SK-N-SH treated with all-trans-retinoic acid at 6 μM for 48 hours (cell line): Measurements from ENCODE around the gene CACNA1S.

Experiments used
- CSDC2 ChIP-seq: fragments of 250-450 bp; sonication (Bioruptor Pico); IDR thresholded peaks from 2 replicates; pipeline ENCODE4 v1.5.0; 2020; ENCODE audit warnings: mild to moderate bottlenecking, moderate library complexity
- ISL1 ChIP-seq: fragments of 250-450 bp; sonication (Bioruptor Pico); IDR thresholded peaks from 2 replicates; pipeline ENCODE4 v2.1.2; 2022; ENCODE audit warnings: mild to moderate bottlenecking, moderate library complexity
- PPARA ChIP-seq: fragments of 250-450 bp; sonication (Bioruptor Pico); IDR thresholded peaks from 2 replicates; pipeline ENCODE4 v1.5.0; 2020; ENCODE audit warnings: mild to moderate bottlenecking, borderline replicate concordance
- ZFP3 ChIP-seq: fragments of 250-450 bp; sonication (Bioruptor Pico); IDR thresholded peaks from 2 replicates; pipeline ENCODE4 v1.5.0; 2020; ENCODE audit warnings: mild to moderate bottlenecking, moderate library complexity
- ZFP30 ChIP-seq: fragments of 450-650 bp; formaldehyde crosslinking; IDR thresholded peaks from 2 replicates; pipeline ENCODE4 v1.5.0; 2022; ENCODE audit warnings: mild to moderate bottlenecking, moderate library complexity
- ZNF70 ChIP-seq: fragments of 450-650 bp; formaldehyde crosslinking; IDR thresholded peaks from 2 replicates; pipeline ENCODE4 v1.5.0; 2020; ENCODE audit warnings: mild to moderate bottlenecking, moderate library complexity
- ZNF8 ChIP-seq: fragments of 450-650 bp; formaldehyde crosslinking; IDR thresholded peaks from 2 replicates; pipeline ENCODE4 v1.5.0; 2020; ENCODE audit warnings: mild to moderate bottlenecking, moderate library complexity
- TF ChIP-seq, protein P1 (sequence below): fragments of 250-450 bp; sonication (Bioruptor Pico); IDR thresholded peaks from 2 replicates; pipeline ENCODE4 v1.8.0; 2020; ENCODE audit warnings: mild to moderate bottlenecking, moderate library complexity, borderline replicate concordance
- TF ChIP-seq, protein P2 (sequence below): fragments of 250-450 bp; sonication (Bioruptor Pico); IDR thresholded peaks from 2 replicates; pipeline ENCODE4 v1.5.0; 2020; ENCODE audit warnings: mild to moderate bottlenecking, moderate library complexity
- TF ChIP-seq, protein P3 (sequence below): fragments of 250-450 bp; sonication (Bioruptor Pico); IDR thresholded peaks from 2 replicates; pipeline ENCODE4 v1.5.1; 2020; ENCODE audit warnings: low read depth, mild to moderate bottlenecking, moderate library complexity

DNA sequence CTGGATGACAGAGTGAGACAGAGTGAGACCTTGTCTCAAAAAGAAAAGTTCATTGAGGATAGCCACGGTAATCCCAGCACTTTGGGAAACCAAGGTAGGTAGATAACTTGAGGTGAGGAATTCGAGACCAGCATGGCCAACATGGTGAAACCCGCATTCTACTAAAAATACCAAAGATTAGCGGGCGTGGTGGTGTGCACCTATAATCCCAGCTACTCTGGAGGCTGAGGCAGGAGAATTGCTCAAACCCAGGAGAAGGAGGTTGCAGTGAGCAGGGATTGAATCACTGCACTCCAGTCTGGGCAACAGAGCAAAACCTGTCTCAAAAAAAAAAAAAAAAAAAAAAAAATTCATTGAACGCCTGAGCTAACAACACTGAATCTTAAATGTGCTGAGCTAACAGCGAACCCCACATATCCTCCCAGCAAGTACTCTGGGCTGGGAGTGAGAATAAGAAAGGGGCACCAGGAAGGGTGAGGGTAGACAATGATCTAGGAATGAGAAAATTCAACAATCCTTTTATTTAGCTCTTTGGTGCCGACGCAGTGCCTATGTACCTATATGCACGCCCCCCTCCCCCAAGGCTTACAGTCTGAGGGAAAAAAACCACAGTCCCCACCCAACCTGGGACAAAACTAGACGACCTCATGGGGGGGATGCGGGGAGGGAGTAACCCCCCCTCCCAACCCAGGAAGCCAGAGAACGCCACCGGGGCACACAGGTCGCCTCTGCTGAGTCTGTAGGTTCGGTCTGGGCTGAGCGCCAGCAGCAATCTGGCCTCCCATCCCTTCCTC, 1.4 kb upstream of the CACNA1S start:
- TF ChIP-seq, protein P1, sequence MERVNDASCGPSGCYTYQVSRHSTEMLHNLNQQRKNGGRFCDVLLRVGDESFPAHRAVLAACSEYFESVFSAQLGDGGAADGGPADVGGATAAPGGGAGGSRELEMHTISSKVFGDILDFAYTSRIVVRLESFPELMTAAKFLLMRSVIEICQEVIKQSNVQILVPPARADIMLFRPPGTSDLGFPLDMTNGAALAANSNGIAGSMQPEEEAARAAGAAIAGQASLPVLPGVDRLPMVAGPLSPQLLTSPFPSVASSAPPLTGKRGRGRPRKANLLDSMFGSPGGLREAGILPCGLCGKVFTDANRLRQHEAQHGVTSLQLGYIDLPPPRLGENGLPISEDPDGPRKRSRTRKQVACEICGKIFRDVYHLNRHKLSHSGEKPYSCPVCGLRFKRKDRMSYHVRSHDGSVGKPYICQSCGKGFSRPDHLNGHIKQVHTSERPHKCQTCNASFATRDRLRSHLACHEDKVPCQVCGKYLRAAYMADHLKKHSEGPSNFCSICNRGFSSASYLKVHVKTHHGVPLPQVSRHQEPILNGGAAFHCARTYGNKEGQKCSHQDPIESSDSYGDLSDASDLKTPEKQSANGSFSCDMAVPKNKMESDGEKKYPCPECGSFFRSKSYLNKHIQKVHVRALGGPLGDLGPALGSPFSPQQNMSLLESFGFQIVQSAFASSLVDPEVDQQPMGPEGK (CRISPR knock-in tag) = no peak
- no peak for TF ChIP-seq ZFP3 (CRISPR knock-in tag)
- TF ChIP-seq CSDC2 (CRISPR knock-in tag) = no peak
- TF ChIP-seq, protein P2, sequence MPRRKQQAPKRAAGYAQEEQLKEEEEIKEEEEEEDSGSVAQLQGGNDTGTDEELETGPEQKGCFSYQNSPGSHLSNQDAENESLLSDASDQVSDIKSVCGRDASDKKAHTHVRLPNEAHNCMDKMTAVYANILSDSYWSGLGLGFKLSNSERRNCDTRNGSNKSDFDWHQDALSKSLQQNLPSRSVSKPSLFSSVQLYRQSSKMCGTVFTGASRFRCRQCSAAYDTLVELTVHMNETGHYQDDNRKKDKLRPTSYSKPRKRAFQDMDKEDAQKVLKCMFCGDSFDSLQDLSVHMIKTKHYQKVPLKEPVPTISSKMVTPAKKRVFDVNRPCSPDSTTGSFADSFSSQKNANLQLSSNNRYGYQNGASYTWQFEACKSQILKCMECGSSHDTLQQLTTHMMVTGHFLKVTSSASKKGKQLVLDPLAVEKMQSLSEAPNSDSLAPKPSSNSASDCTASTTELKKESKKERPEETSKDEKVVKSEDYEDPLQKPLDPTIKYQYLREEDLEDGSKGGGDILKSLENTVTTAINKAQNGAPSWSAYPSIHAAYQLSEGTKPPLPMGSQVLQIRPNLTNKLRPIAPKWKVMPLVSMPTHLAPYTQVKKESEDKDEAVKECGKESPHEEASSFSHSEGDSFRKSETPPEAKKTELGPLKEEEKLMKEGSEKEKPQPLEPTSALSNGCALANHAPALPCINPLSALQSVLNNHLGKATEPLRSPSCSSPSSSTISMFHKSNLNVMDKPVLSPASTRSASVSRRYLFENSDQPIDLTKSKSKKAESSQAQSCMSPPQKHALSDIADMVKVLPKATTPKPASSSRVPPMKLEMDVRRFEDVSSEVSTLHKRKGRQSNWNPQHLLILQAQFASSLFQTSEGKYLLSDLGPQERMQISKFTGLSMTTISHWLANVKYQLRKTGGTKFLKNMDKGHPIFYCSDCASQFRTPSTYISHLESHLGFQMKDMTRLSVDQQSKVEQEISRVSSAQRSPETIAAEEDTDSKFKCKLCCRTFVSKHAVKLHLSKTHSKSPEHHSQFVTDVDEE (CRISPR knock-in tag) = no peak
- TF ChIP-seq, protein P3, sequence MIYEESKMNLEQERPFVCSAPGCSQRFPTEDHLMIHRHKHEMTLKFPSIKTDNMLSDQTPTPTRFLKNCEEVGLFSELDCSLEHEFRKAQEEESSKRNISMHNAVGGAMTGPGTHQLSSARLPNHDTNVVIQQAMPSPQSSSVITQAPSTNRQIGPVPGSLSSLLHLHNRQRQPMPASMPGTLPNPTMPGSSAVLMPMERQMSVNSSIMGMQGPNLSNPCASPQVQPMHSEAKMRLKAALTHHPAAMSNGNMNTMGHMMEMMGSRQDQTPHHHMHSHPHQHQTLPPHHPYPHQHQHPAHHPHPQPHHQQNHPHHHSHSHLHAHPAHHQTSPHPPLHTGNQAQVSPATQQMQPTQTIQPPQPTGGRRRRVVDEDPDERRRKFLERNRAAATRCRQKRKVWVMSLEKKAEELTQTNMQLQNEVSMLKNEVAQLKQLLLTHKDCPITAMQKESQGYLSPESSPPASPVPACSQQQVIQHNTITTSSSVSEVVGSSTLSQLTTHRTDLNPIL (CRISPR knock-in tag) = no peak
- no peak for TF ChIP-seq PPARA
- no peak for TF ChIP-seq ZFP30 (CRISPR knock-in tag)
- no peak for TF ChIP-seq ZNF8 (CRISPR knock-in tag)
- no peak for TF ChIP-seq ISL1 (CRISPR knock-in tag)
- TF ChIP-seq ZNF70 (CRISPR knock-in tag) = no peak
